ENCODE measurements around the gene MRPL55.
A peak's percentile ranks its signal among the peaks of the same experiment; 100 is the strongest.

MRPL55 gene

DNA sequence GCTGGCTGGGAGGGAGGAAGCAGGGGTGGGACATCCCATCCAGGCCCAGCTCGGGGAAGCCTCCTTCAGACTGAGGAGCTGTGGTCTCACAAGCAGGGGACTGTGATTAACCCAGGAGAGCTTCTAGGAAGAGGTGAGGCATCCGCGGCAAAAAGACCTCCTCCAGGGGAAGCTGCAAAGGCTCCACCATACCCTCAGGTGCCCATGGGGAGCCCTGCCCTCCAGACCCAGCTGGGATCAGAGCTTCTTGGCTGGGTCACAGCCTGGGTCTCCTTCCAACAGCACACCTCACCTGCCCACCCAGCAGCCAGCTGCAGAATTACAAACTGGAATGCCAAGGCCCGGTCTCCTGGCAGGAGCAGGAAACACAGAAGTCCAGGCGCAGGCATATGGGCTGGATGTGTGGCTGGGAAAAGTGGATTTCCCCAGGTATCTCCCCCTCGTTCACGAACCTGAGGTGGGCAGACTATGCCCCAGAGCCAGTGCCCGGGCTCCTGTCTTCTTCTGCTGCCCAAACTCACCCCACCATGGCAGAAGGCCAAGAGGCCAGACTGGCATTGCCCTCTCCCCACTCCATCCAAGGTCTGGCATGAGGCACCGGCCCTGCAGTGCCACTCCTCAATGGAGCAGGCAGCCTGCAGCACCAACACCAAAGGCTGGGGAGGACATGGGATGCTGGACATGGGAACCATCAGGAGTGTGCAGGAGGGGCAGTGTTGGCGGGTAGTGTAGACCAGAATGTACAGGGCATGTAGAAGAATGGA lies 42.0 kb downstream of the MRPL55 start:
- DNase-seq = no peak

- no peak for DNase-seq
Measured at GRCh38 chr1:228066416-228066815, 42.7 kb downstream of the MRPL55 start.

DNA sequence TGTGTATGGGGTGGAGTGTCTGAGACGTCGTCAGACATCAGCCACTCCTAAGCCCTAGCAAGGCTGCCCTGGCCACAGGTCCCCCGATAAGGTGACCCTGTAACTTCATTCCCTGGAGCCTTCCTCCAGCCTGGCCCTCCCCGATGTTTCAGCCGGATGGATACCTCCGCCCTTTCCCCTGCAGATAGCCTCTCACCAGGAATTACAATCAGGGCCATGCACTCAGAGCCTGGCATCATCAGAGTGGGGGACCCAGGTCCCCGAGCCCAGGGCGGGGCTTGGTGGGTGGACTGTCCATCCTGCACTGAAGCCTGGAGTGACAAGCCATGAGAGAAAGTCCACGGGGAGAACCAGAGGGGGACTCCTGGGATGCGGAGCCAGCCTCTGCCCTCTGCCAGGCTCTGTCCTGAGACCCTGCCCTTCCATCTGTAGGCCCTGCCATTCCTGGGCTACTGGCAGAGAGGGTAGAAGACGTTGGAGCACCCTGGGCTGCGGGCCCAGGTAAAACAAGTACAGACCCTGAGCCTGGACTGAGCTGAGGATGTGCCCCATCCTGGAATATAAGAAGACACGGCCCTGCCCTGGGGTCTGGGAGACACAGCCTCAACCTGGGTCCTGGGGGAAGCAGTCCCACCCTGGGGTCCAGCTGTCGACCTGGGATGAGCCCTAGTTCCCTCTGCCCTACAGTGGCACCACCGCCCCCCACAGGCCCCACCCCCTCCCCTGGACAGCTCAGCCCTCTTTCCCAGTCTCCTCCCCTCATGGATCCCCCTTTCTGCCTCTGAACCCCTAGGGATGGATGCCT lies 43.4 kb downstream of the MRPL55 start:
- DNase-seq = no peak

DNA sequence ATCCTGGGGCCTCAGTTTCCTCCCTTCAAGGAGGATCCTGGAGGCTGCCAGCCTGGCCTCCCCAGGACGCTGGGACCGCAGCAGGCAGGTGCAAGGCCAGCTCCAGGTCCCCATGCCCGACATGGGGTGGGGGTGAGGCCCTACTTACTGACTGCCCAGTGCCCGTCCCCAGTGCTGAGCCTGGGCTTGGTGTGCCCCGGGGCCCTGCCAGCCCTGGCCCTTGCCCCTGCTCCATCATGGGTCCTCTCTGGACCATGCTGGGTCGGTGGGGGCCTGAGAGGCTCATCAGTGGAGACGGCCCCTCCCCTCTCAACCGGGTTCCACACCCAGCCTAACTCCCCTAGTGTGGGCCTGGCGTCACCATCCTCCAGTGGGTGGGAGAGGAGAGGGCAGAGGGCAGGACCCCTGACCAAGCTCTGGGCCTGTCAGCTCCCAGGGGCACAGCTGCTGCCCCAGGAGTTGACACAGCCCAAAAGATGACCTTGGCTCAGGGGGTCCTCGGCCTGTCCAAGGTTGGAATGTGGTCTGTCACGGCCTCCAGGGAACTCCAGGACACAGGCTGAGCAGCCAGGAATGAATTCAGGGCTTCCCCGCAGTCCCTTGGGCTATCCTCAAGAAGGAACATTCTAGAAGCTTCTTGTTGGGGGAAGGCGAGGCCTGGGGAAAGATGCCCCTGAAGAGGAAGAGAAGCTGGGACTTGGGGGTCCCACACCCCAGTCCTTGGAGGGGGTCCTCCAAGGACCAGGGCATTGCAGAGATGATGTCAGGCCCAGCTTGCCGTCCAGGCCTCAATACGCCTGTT lies 44.2 kb downstream of the MRPL55 start:
- no peak for DNase-seq

- DNase-seq = no peak
Measured at GRCh38 chr1:228064296-228064695, 44.8 kb downstream of the MRPL55 start.

DNA sequence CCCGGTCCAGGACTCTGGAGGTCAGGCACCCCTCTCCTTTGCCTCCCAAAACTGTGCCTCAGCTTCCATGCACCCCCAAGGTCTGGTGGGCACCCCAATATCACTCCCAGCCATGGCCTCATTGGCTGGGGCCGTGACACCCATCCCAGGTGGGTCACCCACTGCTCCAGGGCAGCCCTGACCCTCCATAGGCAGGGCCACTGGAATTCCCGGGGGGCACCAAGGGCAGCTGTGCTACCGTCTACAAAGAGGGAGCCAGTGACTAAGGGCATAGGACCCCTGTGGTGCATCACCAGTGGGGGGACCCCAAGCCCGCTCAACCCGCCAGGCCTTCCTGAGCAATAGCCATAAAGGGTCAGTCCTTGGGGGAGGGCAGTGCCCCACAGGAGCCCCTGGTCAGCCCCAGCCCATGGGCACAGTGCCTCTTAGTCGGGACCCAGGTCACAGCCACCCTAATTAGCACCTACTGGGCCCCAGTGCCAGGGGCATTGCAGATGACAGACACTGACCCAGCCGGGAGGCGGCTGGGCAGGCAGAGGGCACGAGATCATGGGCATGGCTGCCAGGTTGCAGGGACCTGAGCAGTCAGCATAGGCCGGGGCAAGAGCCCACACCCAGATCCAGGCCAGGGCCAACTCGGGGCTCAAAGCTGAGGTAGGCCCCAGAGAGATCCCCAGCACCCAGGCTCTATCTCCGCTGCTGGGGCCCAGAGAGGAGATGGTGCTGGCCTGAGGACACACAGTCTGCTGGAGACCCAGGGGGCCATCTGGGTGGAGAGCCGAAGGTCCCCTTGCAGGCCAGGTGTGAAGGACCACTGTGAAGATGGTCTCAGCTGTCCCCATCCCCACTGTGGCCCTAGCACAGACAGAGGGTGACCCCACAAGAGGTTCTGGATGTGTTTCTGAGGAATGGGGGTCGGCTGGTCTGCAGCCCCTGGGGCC lies 45.6 kb downstream of the MRPL55 start:
- no peak for DNase-seq

DNA sequence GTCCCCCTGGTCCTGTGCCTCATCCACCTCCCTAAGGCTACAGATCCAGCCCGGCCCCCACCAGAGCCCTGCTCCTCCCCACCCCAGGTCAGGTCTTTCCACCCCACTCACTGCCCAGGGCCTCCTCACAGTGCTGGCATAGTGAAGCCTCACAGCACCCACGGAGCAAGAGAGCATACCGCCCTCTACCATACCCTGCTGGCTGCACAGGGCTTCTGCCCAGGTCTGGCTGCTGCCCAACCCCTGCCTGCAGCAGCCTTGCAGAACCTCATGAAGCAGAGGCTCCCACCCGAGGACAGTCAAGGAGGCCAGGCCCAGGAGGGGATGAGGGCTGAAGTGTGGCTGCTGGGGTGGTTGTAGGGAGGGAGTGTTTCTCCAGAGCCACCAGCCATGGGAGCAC lies 46.3 kb downstream of the MRPL55 start:
- DNase-seq = no peak

- no peak for DNase-seq
Measured at GRCh38 chr1:228062085-228062791, 46.9 kb downstream of the MRPL55 start.

- no peak for DNase-seq
Measured at GRCh38 chr1:228061411-228062084, 47.6 kb downstream of the MRPL55 start.

- DNase-seq = peak; percentile 23
Measured at GRCh38 chr1:228060458-228061190, 48.5 kb downstream of the MRPL55 start.

DNA sequence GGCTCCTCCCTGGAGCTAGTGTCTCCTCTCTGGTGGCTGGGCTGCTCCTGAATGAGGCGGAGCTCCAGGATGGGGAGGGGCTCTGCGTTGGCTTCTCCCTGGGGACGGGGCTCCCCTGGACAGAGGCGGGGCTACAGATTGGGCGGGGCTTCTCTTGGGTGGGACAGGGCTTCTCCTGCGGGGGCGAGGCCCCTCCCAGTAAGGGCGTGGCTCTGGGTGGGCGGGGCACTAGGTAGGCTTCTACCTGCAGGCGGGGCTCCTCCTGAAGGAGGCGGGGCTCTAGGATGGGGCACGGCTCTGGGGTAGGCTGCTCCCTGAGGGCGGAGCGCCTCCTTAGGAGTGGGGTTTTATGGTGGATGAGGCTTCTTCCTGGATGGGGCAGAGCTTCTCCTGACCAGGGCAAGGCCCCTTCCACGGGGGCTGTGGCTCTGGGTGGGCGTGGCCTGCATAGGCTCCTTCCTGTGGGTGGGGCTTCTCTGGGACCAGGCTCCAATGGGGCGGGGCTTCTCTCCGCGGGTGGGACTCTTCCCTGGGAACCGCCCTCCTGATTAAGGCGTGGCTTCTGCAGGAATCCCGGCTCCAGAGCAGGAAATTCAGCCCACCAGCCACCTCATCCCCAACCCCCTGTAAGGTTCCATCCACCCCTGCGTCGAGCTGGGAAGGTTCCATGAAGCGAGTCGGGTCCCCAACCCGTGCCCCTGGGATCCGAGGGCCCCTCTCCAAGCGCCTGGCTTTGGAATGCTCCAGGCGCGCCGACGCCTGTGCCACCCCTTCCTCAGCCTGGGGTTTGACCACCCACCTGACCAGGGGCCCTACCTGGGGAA lies 49.3 kb downstream of the MRPL55 start:
- DNase-seq = peak; percentile 56

DNA sequence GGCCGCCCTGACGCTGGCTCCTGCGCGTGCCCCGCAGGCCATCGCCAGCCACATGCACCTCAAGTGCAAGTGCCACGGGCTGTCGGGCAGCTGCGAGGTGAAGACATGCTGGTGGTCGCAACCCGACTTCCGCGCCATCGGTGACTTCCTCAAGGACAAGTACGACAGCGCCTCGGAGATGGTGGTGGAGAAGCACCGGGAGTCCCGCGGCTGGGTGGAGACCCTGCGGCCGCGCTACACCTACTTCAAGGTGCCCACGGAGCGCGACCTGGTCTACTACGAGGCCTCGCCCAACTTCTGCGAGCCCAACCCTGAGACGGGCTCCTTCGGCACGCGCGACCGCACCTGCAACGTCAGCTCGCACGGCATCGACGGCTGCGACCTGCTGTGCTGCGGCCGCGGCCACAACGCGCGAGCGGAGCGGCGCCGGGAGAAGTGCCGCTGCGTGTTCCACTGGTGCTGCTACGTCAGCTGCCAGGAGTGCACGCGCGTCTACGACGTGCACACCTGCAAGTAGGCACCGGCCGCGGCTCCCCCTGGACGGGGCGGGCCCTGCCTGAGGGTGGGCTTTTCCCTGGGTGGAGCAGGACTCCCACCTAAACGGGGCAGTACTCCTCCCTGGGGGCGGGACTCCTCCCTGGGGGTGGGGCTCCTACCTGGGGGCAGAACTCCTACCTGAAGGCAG lies 50.0 kb downstream of the MRPL55 start:
- DNase-seq = no peak

GRCh38 chr1:228058172-228058948 lies 50.7 kb downstream of the MRPL55 start:
- DNase-seq = no peak
